ENCODE results near the gene CYP2W1. TPM values are rescaled to one million over a fixed set of nuclear protein-coding genes. Genes with fewer than 3 reads are reported as not detected.
"Not testable (repeated sequence)": the region's sequence is repeated elsewhere in the genome, so short reads cannot be mapped to it uniquely, and the experiment has no call there.

The CYP2W1 gene
- total RNA-seq, 1 experiment from 2014 or later, result not detected

GRCh38 chr7:999941-1000935 is 17.3 kb downstream of the CYP2W1 start (continued):
- TF ChIP-seq, protein P1, sequence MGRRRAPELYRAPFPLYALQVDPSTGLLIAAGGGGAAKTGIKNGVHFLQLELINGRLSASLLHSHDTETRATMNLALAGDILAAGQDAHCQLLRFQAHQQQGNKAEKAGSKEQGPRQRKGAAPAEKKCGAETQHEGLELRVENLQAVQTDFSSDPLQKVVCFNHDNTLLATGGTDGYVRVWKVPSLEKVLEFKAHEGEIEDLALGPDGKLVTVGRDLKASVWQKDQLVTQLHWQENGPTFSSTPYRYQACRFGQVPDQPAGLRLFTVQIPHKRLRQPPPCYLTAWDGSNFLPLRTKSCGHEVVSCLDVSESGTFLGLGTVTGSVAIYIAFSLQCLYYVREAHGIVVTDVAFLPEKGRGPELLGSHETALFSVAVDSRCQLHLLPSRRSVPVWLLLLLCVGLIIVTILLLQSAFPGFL (CRISPR knock-in tag; IDR thresholded peaks at IDR 0.05; ENCODE audit: borderline replicate concordance), result no peak
- TF ChIP-seq FOXP1 (CRISPR knock-in tag; IDR thresholded peaks at IDR 0.05; ENCODE audit: borderline replicate concordance), result no peak
- TF ChIP-seq ZNF138 (CRISPR knock-in tag; conservative IDR thresholded peaks at IDR 0.05), result no peak
- no peak for TF ChIP-seq IRF1 (CRISPR knock-in tag; IDR thresholded peaks at IDR 0.05)
- no peak for TF ChIP-seq AR (CRISPR knock-in tag; IDR thresholded peaks at IDR 0.05)
- TF ChIP-seq, protein P2, sequence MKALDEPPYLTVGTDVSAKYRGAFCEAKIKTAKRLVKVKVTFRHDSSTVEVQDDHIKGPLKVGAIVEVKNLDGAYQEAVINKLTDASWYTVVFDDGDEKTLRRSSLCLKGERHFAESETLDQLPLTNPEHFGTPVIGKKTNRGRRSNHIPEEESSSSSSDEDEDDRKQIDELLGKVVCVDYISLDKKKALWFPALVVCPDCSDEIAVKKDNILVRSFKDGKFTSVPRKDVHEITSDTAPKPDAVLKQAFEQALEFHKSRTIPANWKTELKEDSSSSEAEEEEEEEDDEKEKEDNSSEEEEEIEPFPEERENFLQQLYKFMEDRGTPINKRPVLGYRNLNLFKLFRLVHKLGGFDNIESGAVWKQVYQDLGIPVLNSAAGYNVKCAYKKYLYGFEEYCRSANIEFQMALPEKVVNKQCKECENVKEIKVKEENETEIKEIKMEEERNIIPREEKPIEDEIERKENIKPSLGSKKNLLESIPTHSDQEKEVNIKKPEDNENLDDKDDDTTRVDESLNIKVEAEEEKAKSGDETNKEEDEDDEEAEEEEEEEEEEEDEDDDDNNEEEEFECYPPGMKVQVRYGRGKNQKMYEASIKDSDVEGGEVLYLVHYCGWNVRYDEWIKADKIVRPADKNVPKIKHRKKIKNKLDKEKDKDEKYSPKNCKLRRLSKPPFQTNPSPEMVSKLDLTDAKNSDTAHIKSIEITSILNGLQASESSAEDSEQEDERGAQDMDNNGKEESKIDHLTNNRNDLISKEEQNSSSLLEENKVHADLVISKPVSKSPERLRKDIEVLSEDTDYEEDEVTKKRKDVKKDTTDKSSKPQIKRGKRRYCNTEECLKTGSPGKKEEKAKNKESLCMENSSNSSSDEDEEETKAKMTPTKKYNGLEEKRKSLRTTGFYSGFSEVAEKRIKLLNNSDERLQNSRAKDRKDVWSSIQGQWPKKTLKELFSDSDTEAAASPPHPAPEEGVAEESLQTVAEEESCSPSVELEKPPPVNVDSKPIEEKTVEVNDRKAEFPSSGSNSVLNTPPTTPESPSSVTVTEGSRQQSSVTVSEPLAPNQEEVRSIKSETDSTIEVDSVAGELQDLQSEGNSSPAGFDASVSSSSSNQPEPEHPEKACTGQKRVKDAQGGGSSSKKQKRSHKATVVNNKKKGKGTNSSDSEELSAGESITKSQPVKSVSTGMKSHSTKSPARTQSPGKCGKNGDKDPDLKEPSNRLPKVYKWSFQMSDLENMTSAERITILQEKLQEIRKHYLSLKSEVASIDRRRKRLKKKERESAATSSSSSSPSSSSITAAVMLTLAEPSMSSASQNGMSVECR (CRISPR knock-in tag; IDR thresholded peaks at IDR 0.05; ENCODE audit: borderline replicate concordance), result no peak
- TF ChIP-seq ZBTB21 (CRISPR knock-in tag; IDR thresholded peaks at IDR 0.05; ENCODE audit: borderline replicate concordance), result no peak
- TF ChIP-seq JUN (CRISPR knock-in tag; IDR thresholded peaks at IDR 0.05), result no peak

DNA sequence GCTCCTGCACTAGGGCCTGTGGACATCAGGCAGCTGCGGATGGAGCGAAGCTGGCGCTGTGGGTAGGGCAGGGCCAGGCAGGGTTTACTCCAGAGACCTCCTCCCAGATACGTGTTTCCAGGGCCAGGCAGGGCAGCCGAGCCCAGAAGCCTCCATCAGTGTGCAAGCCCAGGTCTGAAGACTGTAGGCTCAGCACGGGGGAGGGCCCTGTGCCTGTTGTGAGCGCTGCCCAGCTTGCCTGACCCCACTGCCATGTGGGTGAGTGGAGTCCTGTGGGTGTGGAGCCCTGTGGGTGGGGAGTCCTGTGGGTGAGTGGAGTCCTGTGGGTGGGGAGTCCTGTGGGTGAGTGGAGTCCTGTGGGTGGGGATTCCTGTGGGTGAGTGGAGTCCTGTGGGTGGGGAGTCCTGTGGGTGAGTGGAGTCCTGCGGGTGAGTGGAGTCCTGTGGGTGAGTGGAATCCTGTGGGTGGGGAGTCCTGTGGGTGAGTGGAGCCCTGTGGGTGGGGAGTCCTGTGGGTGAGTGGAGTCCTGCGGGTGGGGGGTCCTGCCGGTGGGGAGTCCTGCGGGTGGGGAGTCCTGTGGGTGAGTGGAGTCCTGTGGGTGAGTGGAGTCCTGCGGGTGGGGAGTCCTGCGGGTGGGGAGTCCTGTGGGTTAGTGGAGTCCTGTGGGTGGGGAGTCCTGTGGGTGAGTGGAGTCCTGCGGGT is 18.2 kb downstream of the CYP2W1 start:
- POLR2A ChIA-PET, result interaction anchor here (0.8 kb wide), 1 partner anchor 182 kb away, joined by 5 read pairs; no protein-coding TSS in a partner anchor
- H3K4me3 Mint-ChIP-seq; H3K27ac Mint-ChIP-seq; H3K9me3 Mint-ChIP-seq; H3K4me1 Mint-ChIP-seq; H3K36me3 Mint-ChIP-seq; H3K27me3 Mint-ChIP-seq (ENCODE audit: low read depth): not testable (repeated sequence)
- peak; percentile 46 for DNase-seq (ENCODE audit: low spot score)
- ATAC-seq, result peak; percentile 62
- CTCF ChIA-PET, result interaction anchor here (0.7 to 0.9 kb wide), 2 partner anchors 64 to 693 kb away, joined by 3 to 4 read pairs; no protein-coding TSS in a partner anchor

DNA sequence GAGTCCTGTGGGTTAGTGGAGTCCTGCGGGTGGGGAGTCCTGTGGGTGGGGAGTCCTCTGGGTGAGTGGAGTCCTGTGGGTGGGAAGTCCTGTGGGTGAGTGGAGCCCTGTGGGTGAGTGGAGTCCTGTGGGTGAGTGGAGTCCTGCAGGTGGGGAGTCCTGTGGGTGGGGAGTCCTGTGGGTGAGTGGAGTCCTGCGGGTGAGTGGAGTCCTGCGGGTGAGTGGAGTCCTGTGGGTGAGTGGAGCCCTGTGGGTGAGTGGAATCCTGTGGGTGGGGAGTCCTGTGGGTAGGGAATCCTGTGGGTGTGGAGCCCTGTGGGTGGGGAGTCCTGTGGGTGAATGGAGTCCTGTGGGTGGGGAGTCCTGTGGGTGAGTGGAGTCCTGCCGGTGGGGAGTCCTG is 19.0 kb downstream of the CYP2W1 start:
- H3K36me3 Mint-ChIP-seq; CTCF ChIA-PET; H3K27me3 Mint-ChIP-seq (ENCODE audit: low read depth); H3K4me1 Mint-ChIP-seq; POLR2A ChIA-PET; H3K9me3 Mint-ChIP-seq; H3K4me3 Mint-ChIP-seq; H3K27ac Mint-ChIP-seq; DNase-seq (ENCODE audit: low spot score); ATAC-seq: not testable (repeated sequence)

- CTCF ChIA-PET; ATAC-seq; H3K9me3 Mint-ChIP-seq; H3K27ac Mint-ChIP-seq; H3K4me1 Mint-ChIP-seq; H3K27me3 Mint-ChIP-seq (ENCODE audit: low read depth); DNase-seq (ENCODE audit: low spot score); H3K4me3 Mint-ChIP-seq; POLR2A ChIA-PET; H3K36me3 Mint-ChIP-seq: not testable (repeated sequence)
These were observed 19.5 kb downstream of the CYP2W1 start for GRCh38 chr7:1002445-1002844.
